ENCODE results near the gene BMPR1A. TPM values are rescaled to one million over a fixed set of nuclear protein-coding genes. Genes with fewer than 3 reads are reported as not detected.

The BMPR1A gene
- total RNA-seq, 1 experiment from 2014 or later: 42.6 TPM

DNA sequence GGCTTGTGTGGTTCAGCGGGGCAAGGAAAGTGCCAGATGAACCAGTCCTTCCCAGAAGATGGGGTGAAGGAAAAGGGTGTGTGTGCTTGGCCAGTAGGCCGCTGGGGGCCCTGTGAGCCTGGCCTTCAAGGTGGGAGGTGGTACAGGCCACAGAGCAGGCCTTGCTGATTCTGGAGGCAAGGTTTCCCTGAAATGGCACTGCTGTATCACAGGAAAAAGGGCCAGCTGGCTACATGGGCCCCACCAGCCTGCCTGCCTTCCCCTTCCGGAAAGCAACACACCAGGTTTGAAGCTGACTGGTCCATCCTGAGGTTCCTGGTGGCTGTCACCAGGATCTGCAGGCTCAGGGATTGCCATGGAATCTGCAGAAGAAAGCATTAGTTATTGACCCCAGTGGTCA is 188.5 kb downstream of the BMPR1A start:
- DNase-seq (ENCODE audit: low read depth, low spot score): no peak
- no peaks in the 10 kb centered on the region for H3K27me3 ChIP-seq (ENCODE audit: insufficient read depth, low read length)
- no peak overlapping the region for H3K9ac ChIP-seq (ENCODE audit: low read length)
- H3K4me2 ChIP-seq (ENCODE audit: low read length): no peak overlapping the region
- no peak overlapping the region for H3K4me3 ChIP-seq (replicated peaks in 1 of 2; ENCODE audit: low read depth in 1 of 2, low read length in 2 of 2)
- CTCF ChIA-PET: interaction anchor here (1.0 to 2.3 kb wide), 3 partner anchors 14 to 25 kb away, joined by 3 to 10 read pairs (median 8); partner anchors contain the start of gene SNCG
- no peaks in the 10 kb centered on the region for H3K9me3 ChIP-seq (ENCODE audit: control insufficient read depth in 1 of 2, insufficient read depth in 1 of 2, low read depth in 1 of 2, low read length in 2 of 2)
- H2AFZ ChIP-seq (ENCODE audit: low read depth, low read length, poor library complexity, severe bottlenecking): no peak overlapping the region
- H3K9me2 ChIP-seq (ENCODE audit: insufficient read depth): no peaks in the 10 kb centered on the region
- POLR2A ChIA-PET: interaction anchor here (0.6 kb wide), 1 partner anchor 515 kb away, joined by 3 read pairs; no protein-coding TSS in a partner anchor
- H3K4me1 ChIP-seq (ENCODE audit: control insufficient read depth in 1 of 2, insufficient read depth in 2 of 2, low read length in 2 of 2): peaks cover 0 to 17% of the 10 kb centered on the region in 2 experiments; a peak in 2 of 4 replicates
- RAD21 ChIA-PET (ENCODE audit: low non-redundant PET in 1 of 2, low total read pairs in 2 of 2, uncharacterized antibody in 2 of 2, unreplicated experiment in 2 of 2): interaction anchor here in 1 of 2 experiments (1.1 kb wide), 1 partner anchor 15 kb away, joined by 3 read pairs; no protein-coding TSS in a partner anchor
- no peak for ATAC-seq
- intact Hi-C loops (cut with micrococcal nuclease): no loop called here
- H3K27ac ChIP-seq (ENCODE audit: low read depth, low read length): no peak overlapping the region
- no TSS peak for BruUV-seq (replicated peaks)
- H3K79me2 ChIP-seq (ENCODE audit: insufficient read depth, low read length): no peaks in the 10 kb centered on the region
- no peak for TF ChIP-seq RAD21 (IDR thresholded peaks at IDR 0.05; ENCODE audit: low read depth)
- TF ChIP-seq ZFX (IDR thresholded peaks at IDR 0.05): 0 out of 2 replicates have a peak, but pooled peaks have one; percentile 33
- H3K36me3 ChIP-seq (ENCODE audit: control insufficient read depth in 1 of 2, insufficient read depth in 2 of 2, low read length in 2 of 2): no peaks in the 10 kb centered on the region
- H4K20me1 ChIP-seq (ENCODE audit: insufficient read depth): no peaks in the 10 kb centered on the region

DNA sequence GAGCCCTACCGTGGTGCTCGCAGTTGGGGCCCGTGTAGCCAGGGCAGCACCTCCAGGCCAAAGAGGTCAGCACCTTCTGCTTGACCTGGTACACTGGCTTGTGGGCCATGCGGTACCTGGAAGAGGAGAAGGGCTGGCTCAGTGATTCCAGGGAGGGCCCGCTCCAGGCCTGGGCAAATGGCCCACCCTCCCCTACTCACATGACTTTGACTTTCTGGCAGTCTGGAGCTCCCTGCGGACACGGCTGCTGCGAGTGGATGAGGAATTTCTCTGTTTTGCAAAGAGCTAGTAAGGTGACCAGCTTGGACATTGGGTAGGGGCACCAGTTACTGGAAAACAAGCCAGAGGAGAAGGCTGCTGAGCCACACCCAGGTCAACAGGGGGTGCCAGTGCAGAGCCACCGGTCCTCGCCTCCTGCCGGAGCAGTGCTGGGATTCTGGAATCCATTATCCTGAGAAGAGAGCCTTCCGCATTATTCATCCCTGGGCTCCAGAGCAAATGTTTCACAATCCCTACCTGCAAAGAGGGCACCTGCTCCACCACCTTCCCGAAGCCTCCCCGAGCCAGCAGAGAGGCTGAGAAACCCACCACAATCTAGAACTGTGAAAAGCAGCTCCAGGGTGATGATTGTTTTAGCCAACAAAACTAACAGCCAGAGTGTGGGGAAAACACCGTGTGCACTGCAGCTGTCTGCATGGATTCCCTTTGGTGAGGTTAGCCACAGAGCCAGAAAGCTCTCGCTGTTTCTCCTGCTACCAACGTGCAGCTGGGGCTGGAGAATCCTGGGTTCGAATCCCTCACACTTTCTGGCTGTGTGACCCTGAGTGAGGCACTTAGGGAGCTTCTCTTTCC is 189.2 kb downstream of the BMPR1A start:
- CTCF ChIA-PET: interaction anchor here (1.5 to 2.3 kb wide), 2 partner anchors 13 to 15 kb away, joined by 8 to 10 read pairs; partner anchors contain the start of gene SNCG
- POLR2A ChIA-PET: interaction anchor here (0.6 kb wide), 1 partner anchor 516 kb away, joined by 3 read pairs; no protein-coding TSS in a partner anchor
- no peaks in the 10 kb centered on the region for H3K36me3 ChIP-seq (ENCODE audit: control insufficient read depth in 1 of 2, insufficient read depth in 2 of 2, low read length in 2 of 2)
- ATAC-seq (peak; percentile 86), DNase-seq (ENCODE audit: low read depth, low spot score) (no peak)
- no peak overlapping the region for H3K27ac ChIP-seq (ENCODE audit: low read depth, low read length)
- intact Hi-C loops (cut with micrococcal nuclease): no loop called here
- no peaks in the 10 kb centered on the region for H3K79me2 ChIP-seq (ENCODE audit: insufficient read depth, low read length)
- H3K9me3 ChIP-seq (ENCODE audit: control insufficient read depth in 1 of 2, insufficient read depth in 1 of 2, low read depth in 1 of 2, low read length in 2 of 2): no peaks in the 10 kb centered on the region
- H3K4me3 ChIP-seq (replicated peaks in 1 of 2; ENCODE audit: low read depth in 1 of 2, low read length in 2 of 2): no peak overlapping the region
- no peak overlapping the region for H3K9ac ChIP-seq (ENCODE audit: low read length)
- peaks cover 0 to 17% of the 10 kb centered on the region in 2 experiments; a peak in 2 of 4 replicates for H3K4me1 ChIP-seq (ENCODE audit: control insufficient read depth in 1 of 2, insufficient read depth in 2 of 2, low read length in 2 of 2)
- no peak overlapping the region for H2AFZ ChIP-seq (ENCODE audit: low read depth, low read length, poor library complexity, severe bottlenecking)
- H3K9me2 ChIP-seq (ENCODE audit: insufficient read depth): no peaks in the 10 kb centered on the region
- BruUV-seq (replicated peaks): no TSS peak
- H3K27me3 ChIP-seq (ENCODE audit: insufficient read depth, low read length): no peaks in the 10 kb centered on the region
- RAD21 ChIA-PET (ENCODE audit: low non-redundant PET in 1 of 2, low total read pairs in 2 of 2, uncharacterized antibody in 2 of 2, unreplicated experiment in 2 of 2): interaction anchor here (0.9 to 1.5 kb wide), 3 partner anchors 14 to 21 kb away, joined by 3 to 5 read pairs (median 4); no protein-coding TSS in a partner anchor
- H3K4me2 ChIP-seq (ENCODE audit: low read length): no peak overlapping the region
- H4K20me1 ChIP-seq (ENCODE audit: insufficient read depth): no peaks in the 10 kb centered on the region
- no peak for TF ChIP-seq ZNF274 (IDR thresholded peaks at IDR 0.05; ENCODE audit: low read depth, low read length)
- no peak for TF ChIP-seq ELF1 (IDR thresholded peaks at IDR 0.05; ENCODE audit: borderline replicate concordance, low read depth)
- no peak for TF ChIP-seq ZFX (IDR thresholded peaks at IDR 0.05)
- TF ChIP-seq JUND (IDR thresholded peaks at IDR 0.05): no peak
- TF ChIP-seq, protein P1, sequence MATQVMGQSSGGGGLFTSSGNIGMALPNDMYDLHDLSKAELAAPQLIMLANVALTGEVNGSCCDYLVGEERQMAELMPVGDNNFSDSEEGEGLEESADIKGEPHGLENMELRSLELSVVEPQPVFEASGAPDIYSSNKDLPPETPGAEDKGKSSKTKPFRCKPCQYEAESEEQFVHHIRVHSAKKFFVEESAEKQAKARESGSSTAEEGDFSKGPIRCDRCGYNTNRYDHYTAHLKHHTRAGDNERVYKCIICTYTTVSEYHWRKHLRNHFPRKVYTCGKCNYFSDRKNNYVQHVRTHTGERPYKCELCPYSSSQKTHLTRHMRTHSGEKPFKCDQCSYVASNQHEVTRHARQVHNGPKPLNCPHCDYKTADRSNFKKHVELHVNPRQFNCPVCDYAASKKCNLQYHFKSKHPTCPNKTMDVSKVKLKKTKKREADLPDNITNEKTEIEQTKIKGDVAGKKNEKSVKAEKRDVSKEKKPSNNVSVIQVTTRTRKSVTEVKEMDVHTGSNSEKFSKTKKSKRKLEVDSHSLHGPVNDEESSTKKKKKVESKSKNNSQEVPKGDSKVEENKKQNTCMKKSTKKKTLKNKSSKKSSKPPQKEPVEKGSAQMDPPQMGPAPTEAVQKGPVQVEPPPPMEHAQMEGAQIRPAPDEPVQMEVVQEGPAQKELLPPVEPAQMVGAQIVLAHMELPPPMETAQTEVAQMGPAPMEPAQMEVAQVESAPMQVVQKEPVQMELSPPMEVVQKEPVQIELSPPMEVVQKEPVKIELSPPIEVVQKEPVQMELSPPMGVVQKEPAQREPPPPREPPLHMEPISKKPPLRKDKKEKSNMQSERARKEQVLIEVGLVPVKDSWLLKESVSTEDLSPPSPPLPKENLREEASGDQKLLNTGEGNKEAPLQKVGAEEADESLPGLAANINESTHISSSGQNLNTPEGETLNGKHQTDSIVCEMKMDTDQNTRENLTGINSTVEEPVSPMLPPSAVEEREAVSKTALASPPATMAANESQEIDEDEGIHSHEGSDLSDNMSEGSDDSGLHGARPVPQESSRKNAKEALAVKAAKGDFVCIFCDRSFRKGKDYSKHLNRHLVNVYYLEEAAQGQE (IDR thresholded peaks at IDR 0.05; ENCODE audit: low read depth): no peak
- TF ChIP-seq, protein P2, sequence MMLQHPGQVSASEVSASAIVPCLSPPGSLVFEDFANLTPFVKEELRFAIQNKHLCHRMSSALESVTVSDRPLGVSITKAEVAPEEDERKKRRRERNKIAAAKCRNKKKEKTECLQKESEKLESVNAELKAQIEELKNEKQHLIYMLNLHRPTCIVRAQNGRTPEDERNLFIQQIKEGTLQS (IDR thresholded peaks at IDR 0.05): no peak
- TF ChIP-seq CEBPB (IDR thresholded peaks at IDR 0.05; ENCODE audit: low read depth): no peak
- TF ChIP-seq RAD21 (IDR thresholded peaks at IDR 0.05; ENCODE audit: low read depth): peak; percentile 68
- TF ChIP-seq, protein P3, sequence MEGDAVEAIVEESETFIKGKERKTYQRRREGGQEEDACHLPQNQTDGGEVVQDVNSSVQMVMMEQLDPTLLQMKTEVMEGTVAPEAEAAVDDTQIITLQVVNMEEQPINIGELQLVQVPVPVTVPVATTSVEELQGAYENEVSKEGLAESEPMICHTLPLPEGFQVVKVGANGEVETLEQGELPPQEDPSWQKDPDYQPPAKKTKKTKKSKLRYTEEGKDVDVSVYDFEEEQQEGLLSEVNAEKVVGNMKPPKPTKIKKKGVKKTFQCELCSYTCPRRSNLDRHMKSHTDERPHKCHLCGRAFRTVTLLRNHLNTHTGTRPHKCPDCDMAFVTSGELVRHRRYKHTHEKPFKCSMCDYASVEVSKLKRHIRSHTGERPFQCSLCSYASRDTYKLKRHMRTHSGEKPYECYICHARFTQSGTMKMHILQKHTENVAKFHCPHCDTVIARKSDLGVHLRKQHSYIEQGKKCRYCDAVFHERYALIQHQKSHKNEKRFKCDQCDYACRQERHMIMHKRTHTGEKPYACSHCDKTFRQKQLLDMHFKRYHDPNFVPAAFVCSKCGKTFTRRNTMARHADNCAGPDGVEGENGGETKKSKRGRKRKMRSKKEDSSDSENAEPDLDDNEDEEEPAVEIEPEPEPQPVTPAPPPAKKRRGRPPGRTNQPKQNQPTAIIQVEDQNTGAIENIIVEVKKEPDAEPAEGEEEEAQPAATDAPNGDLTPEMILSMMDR (IDR thresholded peaks at IDR 0.05 in 2 of 3, conservative IDR thresholded peaks at IDR 0.05 in 1 of 3; ENCODE audit: borderline replicate concordance in 1 of 3, insufficient read depth in 1 of 3, low read depth in 2 of 3, low read length in 2 of 3): peak; percentile 39 to 54 (median 45); a peak in 4 of 6 replicates
- TF ChIP-seq POLR2A (IDR thresholded peaks at IDR 0.05; ENCODE audit: borderline replicate concordance, extremely low read depth, insufficient read depth, insufficient read length): no peak
